ENCODE results near the gene S100A11. TPM values are rescaled to one million over a fixed set of nuclear protein-coding genes. Genes with fewer than 3 reads are reported as not detected.

The S100A11 gene
- total RNA-seq, 1 experiment from 2014 or later = 364 TPM

DNA sequence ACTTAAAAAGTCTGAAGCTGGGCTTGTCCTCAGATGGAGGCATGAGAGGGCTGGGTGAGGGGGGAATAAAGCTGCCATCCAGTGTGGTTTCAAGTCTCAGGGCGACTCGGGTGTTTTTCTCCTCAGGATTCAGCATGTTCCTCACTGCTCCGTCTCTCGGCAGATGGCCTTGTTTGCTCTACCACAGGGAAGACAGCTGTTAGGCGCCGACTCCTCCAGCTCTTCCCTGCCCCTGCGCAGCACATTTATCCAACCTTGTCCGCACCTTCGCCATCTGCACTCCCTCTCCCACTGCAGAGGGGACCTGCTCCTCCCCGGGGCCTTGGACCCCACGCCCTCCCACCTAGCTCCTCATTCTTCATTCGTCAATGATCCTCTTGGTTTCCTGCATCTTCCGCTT is 16.6 kb upstream of the S100A11 start:
- no peak overlapping the region for H3K4me3 Mint-ChIP-seq (ENCODE audit: unreplicated experiment)
- no peak overlapping the region for H3K27ac Mint-ChIP-seq (ENCODE audit: unreplicated experiment)
- TF ChIP-seq, protein P1, sequence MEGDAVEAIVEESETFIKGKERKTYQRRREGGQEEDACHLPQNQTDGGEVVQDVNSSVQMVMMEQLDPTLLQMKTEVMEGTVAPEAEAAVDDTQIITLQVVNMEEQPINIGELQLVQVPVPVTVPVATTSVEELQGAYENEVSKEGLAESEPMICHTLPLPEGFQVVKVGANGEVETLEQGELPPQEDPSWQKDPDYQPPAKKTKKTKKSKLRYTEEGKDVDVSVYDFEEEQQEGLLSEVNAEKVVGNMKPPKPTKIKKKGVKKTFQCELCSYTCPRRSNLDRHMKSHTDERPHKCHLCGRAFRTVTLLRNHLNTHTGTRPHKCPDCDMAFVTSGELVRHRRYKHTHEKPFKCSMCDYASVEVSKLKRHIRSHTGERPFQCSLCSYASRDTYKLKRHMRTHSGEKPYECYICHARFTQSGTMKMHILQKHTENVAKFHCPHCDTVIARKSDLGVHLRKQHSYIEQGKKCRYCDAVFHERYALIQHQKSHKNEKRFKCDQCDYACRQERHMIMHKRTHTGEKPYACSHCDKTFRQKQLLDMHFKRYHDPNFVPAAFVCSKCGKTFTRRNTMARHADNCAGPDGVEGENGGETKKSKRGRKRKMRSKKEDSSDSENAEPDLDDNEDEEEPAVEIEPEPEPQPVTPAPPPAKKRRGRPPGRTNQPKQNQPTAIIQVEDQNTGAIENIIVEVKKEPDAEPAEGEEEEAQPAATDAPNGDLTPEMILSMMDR (IDR thresholded peaks at IDR 0.05; ENCODE audit: insufficient read depth in 1 of 2, low read depth in 1 of 2, low read length in 1 of 2, severe bottlenecking in 1 of 2, unreplicated experiment in 1 of 2) = no peak
- ChIA-PET CTCF (interaction anchor here (1.0 to 1.7 kb wide), 6 partner anchors 16 to 405 kb away, joined by 3 to 6 read pairs (median 4); partner anchors contain the start of gene S100A11), POLR2A (interaction anchor here (0.6 kb wide), 1 partner anchor 387 kb away, joined by 3 read pairs; no protein-coding TSS in a partner anchor)
- Histone ChIP-seq H3K9me3 (no peaks in the 10 kb centered on the region), H3K4me3 (ENCODE audit: low read depth, low read length) (no peak overlapping the region), H3K36me3 (ENCODE audit: control insufficient read depth, insufficient read depth, low read length) (no peaks in the 10 kb centered on the region), H3K4me1 (peaks cover 6% of the 10 kb centered on the region; the same call in 1 of the 2 replicates), H3K27me3 (replicated peaks; ENCODE audit: control insufficient read depth, insufficient read depth, low read length) (no peaks in the 10 kb centered on the region)
- peaks cover 22% of the 10 kb centered on the region for H3K27me3 Mint-ChIP-seq (ENCODE audit: insufficient read depth, unreplicated experiment)
- no peaks in the 10 kb centered on the region for H3K9me3 Mint-ChIP-seq (ENCODE audit: unreplicated experiment)
- peaks cover 3% of the 10 kb centered on the region for H3K36me3 Mint-ChIP-seq (ENCODE audit: insufficient read depth, unreplicated experiment)
- intact Hi-C loops (cut with micrococcal nuclease; ENCODE audit: unreplicated experiment) = loop anchor here (5.0 kb wide), 3 partner anchors 174 to 404 kb away; no protein-coding TSS in a partner anchor
- peaks cover 16% of the 10 kb centered on the region for H3K4me1 Mint-ChIP-seq (ENCODE audit: low read depth, unreplicated experiment)
- no TSS peak for BruUV-seq (replicated peaks)
- DNase-seq = no peak

DNA sequence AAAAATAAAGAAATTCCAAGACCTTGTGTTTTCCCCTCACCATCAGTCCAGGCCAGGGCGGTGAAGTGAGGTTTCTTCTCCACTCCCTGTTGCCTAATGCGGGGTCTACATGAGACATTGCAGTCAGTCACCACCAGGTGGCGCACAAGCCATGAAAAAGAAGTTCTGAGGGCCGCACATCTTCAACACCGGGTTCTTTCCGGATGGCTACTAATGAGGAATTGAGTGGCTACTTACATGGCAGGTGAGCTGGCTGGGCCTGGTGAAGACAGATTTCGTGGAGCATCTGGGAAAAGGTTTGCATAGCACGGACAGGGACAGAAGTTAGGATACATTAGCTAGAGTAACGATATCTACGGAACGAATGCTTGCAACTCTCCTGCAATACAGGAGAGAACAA is 15.8 kb upstream of the S100A11 start:
- no peaks in the 10 kb centered on the region for H3K9me3 Mint-ChIP-seq (ENCODE audit: unreplicated experiment)
- BruUV-seq (replicated peaks) = no TSS peak
- ChIA-PET POLR2A (no interaction called here), CTCF (interaction anchor here (0.5 to 1.7 kb wide), 9 partner anchors 11 to 406 kb away, joined by 3 to 6 read pairs (median 3); partner anchors contain the start of gene S100A11)
- TF ChIP-seq, protein P1 (IDR thresholded peaks at IDR 0.05; ENCODE audit: insufficient read depth in 1 of 2, low read depth in 1 of 2, low read length in 1 of 2, severe bottlenecking in 1 of 2, unreplicated experiment in 1 of 2) = peak; percentile 85 to 93
- Histone ChIP-seq H3K4me3 (ENCODE audit: low read depth, low read length) (no peak overlapping the region), H3K27me3 (replicated peaks; ENCODE audit: control insufficient read depth, insufficient read depth, low read length) (no peaks in the 10 kb centered on the region), H3K9me3 (no peaks in the 10 kb centered on the region), H3K36me3 (ENCODE audit: control insufficient read depth, insufficient read depth, low read length) (no peaks in the 10 kb centered on the region), H3K4me1 (peaks cover 8% of the 10 kb centered on the region)
- intact Hi-C loops (cut with micrococcal nuclease; ENCODE audit: unreplicated experiment) = loop anchor here (1.0 to 5.0 kb wide), 6 partner anchors 55 to 405 kb away; no protein-coding TSS in a partner anchor
- H3K27ac Mint-ChIP-seq (ENCODE audit: unreplicated experiment) = no peak overlapping the region
- H3K4me1 Mint-ChIP-seq (ENCODE audit: low read depth, unreplicated experiment) = peaks cover 21% of the 10 kb centered on the region
- peaks cover 11% of the 10 kb centered on the region for H3K36me3 Mint-ChIP-seq (ENCODE audit: insufficient read depth, unreplicated experiment)
- peak; percentile 82 to 88 for DNase-seq
- peaks cover 22% of the 10 kb centered on the region for H3K27me3 Mint-ChIP-seq (ENCODE audit: insufficient read depth, unreplicated experiment)
- no peak overlapping the region for H3K4me3 Mint-ChIP-seq (ENCODE audit: unreplicated experiment)

DNA sequence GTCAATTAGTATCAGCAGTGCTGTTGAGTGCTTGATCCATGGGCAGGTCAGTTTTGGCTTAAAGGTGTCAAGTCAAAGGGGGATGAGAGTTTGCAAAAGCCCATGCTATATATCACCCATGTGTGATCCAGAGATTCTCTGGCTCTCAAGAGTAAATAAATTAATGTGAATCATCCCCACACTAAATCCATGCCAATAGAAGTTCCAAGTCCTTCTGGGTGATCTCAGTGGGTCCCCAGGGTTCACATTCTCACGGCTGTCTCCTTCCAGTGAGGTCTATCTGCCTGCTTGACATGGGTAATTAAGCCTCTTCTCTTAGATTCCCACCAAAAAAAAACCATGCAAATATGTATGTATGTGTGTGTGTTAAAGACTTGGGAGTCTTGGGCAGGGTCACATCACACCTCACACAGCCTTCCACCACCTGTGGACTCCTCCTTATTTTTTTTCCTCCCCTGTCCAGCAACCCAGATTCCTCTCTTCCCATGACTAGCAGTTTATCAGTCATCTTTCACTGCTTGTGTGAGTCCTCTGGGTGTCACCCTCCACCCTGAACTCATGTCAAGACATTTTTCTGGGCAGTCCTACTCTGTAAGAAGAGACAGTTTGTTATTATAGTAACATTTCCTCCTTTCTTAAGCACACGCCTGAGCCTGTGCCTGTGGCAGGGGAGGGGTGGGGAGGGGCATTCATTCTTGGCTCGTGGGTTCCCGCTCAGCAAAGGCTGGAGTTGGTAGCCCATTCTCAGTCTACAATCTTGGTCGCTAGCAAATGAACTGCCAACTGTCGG is 14.3 kb upstream of the S100A11 start:
- Mint-ChIP-seq H3K4me1 (ENCODE audit: low read depth, unreplicated experiment) (peaks cover 21% of the 10 kb centered on the region), H3K27me3 (ENCODE audit: insufficient read depth, unreplicated experiment) (peaks cover 16% of the 10 kb centered on the region), H3K27ac (ENCODE audit: unreplicated experiment) (peak overlapping the region; percentile 8), H3K4me3 (ENCODE audit: unreplicated experiment) (no peak overlapping the region), H3K36me3 (ENCODE audit: insufficient read depth, unreplicated experiment) (peaks cover 14% of the 10 kb centered on the region), H3K9me3 (ENCODE audit: unreplicated experiment) (no peaks in the 10 kb centered on the region)
- Histone ChIP-seq H3K4me1 (peaks cover 14% of the 10 kb centered on the region), H3K4me3 (ENCODE audit: low read depth, low read length) (no peak overlapping the region), H3K9me3 (no peaks in the 10 kb centered on the region), H3K27me3 (replicated peaks; ENCODE audit: control insufficient read depth, insufficient read depth, low read length) (no peaks in the 10 kb centered on the region), H3K36me3 (ENCODE audit: control insufficient read depth, insufficient read depth, low read length) (no peaks in the 10 kb centered on the region)
- TF ChIP-seq, protein P1 (IDR thresholded peaks at IDR 0.05; ENCODE audit: insufficient read depth in 1 of 2, low read depth in 1 of 2, low read length in 1 of 2, severe bottlenecking in 1 of 2, unreplicated experiment in 1 of 2) = no peak
- no TSS peak for BruUV-seq (replicated peaks)
- DNase-seq = no peak
- intact Hi-C loops (cut with micrococcal nuclease; ENCODE audit: unreplicated experiment) = loop anchor here (5.0 kb wide), 3 partner anchors 176 to 406 kb away; no protein-coding TSS in a partner anchor
- ChIA-PET CTCF (interaction anchor here (0.6 to 0.8 kb wide), 4 partner anchors 14 to 135 kb away, joined by 3 to 4 read pairs (median 4); partner anchors contain the start of gene S100A11), POLR2A (no interaction called here)

Measured in Caco-2 (cell line).